ENCODE data around the gene GSTO2. TPM values are rescaled to one million over a fixed set of nuclear protein-coding genes. Genes with fewer than 3 reads are reported as not detected.

Gene GSTO2
- total and polyA plus RNA-seq, 2 of the 13 experiments (the other 11 are each of a cell fraction or from before 2014, with no cell fraction given) = 2.1 to 7.9 TPM

DNA sequence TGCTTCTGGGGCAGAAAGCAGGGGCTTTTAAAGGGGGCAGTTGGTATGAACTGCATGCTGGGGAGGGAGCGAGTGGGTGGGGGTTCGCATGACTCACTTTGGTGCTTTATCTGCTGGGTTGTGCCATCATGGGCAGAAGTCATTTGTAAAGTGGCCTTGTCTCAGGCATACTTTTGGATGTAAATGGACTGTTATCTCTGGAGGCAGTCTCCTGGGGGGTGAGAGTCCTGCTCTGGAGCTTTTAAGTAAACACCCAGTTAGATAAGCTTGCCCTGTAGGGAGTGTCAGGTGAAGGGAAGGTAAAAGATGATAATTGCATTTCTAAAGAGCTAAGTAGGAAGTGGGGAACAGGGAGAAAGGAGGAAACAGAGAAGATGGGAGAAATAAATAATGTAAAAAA lies 15.9 kb upstream of the GSTO2 start (continued):
- TF ChIP-seq HOXA9 (CRISPR knock-in tag; IDR thresholded peaks at IDR 0.05; ENCODE audit: borderline replicate concordance) (no peak), ZNF253 (CRISPR knock-in tag; IDR thresholded peaks at IDR 0.05; ENCODE audit: borderline replicate concordance) (no peak), NFKB2 (CRISPR knock-in tag; IDR thresholded peaks at IDR 0.05; ENCODE audit: borderline replicate concordance) (no peak), ZSCAN20 (CRISPR knock-in tag; IDR thresholded peaks at IDR 0.05; ENCODE audit: borderline replicate concordance) (no peak), CENPX (CRISPR knock-in tag; IDR thresholded peaks at IDR 0.05) (no peak), SP1 (IDR thresholded peaks at IDR 0.05) (no peak), SP1 (CRISPR knock-in tag; IDR thresholded peaks at IDR 0.05) (no peak), SALL2 (CRISPR knock-in tag; IDR thresholded peaks at IDR 0.05) (no peak)
- TF ChIP-seq, protein P1, sequence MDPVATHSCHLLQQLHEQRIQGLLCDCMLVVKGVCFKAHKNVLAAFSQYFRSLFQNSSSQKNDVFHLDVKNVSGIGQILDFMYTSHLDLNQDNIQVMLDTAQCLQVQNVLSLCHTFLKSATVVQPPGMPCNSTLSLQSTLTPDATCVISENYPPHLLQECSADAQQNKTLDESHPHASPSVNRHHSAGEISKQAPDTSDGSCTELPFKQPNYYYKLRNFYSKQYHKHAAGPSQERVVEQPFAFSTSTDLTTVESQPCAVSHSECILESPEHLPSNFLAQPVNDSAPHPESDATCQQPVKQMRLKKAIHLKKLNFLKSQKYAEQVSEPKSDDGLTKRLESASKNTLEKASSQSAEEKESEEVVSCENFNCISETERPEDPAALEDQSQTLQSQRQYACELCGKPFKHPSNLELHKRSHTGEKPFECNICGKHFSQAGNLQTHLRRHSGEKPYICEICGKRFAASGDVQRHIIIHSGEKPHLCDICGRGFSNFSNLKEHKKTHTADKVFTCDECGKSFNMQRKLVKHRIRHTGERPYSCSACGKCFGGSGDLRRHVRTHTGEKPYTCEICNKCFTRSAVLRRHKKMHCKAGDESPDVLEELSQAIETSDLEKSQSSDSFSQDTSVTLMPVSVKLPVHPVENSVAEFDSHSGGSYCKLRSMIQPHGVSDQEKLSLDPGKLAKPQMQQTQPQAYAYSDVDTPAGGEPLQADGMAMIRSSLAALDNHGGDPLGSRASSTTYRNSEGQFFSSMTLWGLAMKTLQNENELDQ (CRISPR knock-in tag; IDR thresholded peaks at IDR 0.05; ENCODE audit: borderline replicate concordance) = no peak
- TF ChIP-seq, protein P2, sequence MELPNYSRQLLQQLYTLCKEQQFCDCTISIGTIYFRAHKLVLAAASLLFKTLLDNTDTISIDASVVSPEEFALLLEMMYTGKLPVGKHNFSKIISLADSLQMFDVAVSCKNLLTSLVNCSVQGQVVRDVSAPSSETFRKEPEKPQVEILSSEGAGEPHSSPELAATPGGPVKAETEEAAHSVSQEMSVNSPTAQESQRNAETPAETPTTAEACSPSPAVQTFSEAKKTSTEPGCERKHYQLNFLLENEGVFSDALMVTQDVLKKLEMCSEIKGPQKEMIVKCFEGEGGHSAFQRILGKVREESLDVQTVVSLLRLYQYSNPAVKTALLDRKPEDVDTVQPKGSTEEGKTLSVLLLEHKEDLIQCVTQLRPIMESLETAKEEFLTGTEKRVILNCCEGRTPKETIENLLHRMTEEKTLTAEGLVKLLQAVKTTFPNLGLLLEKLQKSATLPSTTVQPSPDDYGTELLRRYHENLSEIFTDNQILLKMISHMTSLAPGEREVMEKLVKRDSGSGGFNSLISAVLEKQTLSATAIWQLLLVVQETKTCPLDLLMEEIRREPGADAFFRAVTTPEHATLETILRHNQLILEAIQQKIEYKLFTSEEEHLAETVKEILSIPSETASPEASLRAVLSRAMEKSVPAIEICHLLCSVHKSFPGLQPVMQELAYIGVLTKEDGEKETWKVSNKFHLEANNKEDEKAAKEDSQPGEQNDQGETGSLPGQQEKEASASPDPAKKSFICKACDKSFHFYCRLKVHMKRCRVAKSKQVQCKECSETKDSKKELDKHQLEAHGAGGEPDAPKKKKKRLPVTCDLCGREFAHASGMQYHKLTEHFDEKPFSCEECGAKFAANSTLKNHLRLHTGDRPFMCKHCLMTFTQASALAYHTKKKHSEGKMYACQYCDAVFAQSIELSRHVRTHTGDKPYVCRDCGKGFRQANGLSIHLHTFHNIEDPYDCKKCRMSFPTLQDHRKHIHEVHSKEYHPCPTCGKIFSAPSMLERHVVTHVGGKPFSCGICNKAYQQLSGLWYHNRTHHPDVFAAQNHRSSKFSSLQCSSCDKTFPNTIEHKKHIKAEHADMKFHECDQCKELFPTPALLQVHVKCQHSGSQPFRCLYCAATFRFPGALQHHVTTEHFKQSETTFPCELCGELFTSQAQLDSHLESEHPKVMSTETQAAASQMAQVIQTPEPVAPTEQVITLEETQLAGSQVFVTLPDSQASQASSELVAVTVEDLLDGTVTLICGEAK (IDR thresholded peaks at IDR 0.05) = no peak
- TF ChIP-seq, protein P2 (CRISPR knock-in tag; IDR thresholded peaks at IDR 0.05) = no peak; the same call in 1 of the 2 replicates
- TF ChIP-seq, protein P3, sequence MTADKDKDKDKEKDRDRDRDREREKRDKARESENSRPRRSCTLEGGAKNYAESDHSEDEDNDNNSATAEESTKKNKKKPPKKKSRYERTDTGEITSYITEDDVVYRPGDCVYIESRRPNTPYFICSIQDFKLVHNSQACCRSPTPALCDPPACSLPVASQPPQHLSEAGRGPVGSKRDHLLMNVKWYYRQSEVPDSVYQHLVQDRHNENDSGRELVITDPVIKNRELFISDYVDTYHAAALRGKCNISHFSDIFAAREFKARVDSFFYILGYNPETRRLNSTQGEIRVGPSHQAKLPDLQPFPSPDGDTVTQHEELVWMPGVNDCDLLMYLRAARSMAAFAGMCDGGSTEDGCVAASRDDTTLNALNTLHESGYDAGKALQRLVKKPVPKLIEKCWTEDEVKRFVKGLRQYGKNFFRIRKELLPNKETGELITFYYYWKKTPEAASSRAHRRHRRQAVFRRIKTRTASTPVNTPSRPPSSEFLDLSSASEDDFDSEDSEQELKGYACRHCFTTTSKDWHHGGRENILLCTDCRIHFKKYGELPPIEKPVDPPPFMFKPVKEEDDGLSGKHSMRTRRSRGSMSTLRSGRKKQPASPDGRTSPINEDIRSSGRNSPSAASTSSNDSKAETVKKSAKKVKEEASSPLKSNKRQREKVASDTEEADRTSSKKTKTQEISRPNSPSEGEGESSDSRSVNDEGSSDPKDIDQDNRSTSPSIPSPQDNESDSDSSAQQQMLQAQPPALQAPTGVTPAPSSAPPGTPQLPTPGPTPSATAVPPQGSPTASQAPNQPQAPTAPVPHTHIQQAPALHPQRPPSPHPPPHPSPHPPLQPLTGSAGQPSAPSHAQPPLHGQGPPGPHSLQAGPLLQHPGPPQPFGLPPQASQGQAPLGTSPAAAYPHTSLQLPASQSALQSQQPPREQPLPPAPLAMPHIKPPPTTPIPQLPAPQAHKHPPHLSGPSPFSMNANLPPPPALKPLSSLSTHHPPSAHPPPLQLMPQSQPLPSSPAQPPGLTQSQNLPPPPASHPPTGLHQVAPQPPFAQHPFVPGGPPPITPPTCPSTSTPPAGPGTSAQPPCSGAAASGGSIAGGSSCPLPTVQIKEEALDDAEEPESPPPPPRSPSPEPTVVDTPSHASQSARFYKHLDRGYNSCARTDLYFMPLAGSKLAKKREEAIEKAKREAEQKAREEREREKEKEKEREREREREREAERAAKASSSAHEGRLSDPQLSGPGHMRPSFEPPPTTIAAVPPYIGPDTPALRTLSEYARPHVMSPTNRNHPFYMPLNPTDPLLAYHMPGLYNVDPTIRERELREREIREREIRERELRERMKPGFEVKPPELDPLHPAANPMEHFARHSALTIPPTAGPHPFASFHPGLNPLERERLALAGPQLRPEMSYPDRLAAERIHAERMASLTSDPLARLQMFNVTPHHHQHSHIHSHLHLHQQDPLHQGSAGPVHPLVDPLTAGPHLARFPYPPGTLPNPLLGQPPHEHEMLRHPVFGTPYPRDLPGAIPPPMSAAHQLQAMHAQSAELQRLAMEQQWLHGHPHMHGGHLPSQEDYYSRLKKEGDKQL (CRISPR knock-in tag; IDR thresholded peaks at IDR 0.05; ENCODE audit: low read depth) = peak; percentile 81

All from HepG2 (cell line).